Measurements from ENCODE around the gene DENND1A. TPM values are rescaled to one million over a fixed set of nuclear protein-coding genes. Genes with fewer than 3 reads are reported as not detected.

DENND1A gene
- polyA plus RNA-seq, 2 of the 4 experiments (the other 2 are of a cell fraction) = 15.1 to 21.9 TPM

DNA sequence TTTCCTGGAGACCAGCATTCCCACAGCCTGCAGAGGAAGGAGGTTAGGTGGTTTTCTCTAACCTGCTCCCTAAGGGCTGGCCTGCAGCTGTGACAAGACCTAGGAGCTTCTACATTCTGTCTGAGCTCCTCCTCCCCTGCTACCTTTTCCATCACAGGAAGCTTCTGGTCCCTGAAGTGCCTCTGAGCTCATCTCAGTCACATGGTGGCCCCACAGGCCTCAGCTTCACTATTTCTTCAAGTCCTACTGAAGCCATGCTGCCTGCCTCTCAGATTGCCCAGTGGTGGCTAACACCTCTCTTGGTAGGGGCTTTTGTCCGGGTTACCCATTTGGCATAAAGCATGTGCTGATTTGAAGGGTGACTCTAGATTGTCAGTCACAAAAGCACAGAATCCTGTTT is 314.5 kb downstream of the DENND1A start:
- whole genome bisulfite sequencing (ENCODE audit: missing lambda C conversion rate) = 92% methylated on average over 1 of the region's 1 CpG
- TF ChIP-seq HOXB5 (CRISPR knock-in tag; IDR thresholded peaks at IDR 0.05) (no peak), ZC3H11A (IDR thresholded peaks at IDR 0.05) (no peak)
- H3K9me3 ChIP-seq = no peaks in the 10 kb centered on the region
- H3K4me2 ChIP-seq = no peak overlapping the region
- ChIA-PET POLR2A (no interaction called here), CTCF (interaction anchor here (1.2 to 2.3 kb wide), 3 partner anchors 12 to 424 kb away, joined by 3 to 5 read pairs (median 5); no protein-coding TSS in a partner anchor)
- no peak overlapping the region for H3K27ac ChIP-seq
- H3K4me3 ChIP-seq = no peak overlapping the region
- H3K4me1 ChIP-seq = peaks cover 3% of the 10 kb centered on the region
- DNase-seq (ENCODE audit: low read depth in 1 of 2, low spot score in 1 of 2) (no peak), ATAC-seq (no peak), FAIRE-seq (no peak)

DNA sequence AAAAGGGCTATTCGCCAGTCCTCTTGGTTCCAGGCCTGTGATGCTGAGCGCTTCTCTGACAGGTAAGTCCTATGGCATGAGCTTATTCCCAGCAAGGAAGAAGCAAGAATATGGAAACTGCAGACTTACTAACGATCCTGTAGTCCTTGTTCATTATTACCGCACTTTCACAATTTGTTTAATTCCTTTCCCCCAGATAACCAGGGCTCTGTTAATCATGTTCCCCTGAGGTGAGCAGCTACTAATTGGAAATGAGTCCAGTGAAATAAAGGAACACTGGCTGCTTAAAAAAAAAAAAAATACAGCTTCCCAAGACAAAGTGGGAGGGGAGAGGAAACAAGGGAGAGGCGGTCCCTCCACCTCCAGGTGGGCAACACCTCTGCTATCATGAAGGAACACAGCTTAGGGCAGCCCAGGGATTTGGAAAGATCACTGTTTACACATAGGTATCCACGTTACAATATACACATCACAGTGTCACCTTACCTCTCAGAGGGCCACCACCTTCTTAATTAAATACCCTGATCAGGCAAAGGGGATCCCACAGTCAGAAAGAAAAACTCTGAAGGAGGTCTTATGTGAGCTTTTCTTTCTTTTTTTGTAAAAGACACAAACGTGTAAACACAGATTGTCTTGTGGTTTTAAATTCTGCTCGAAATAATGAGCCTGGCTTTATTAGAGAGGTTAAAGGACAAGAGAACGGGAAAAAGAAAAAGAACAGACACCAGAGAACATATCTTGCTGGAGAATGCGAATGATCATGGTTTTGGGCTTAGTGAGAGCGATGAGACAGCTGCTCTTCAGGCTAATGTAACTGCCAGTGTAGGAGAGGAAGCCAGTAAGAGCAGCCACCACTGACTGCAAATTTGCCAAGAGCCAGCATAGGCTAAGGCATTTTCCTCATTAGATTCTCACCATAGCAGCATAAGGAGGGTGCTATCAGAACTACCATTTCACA is 315.3 kb downstream of the DENND1A start:
- Histone ChIP-seq H3K27ac (no peak overlapping the region), H3K9me3 (no peaks in the 10 kb centered on the region), H3K4me2 (no peak overlapping the region), H3K4me3 (no peak overlapping the region), H3K4me1 (no peaks in the 10 kb centered on the region)
- CTCF ChIA-PET = interaction anchor here (0.6 to 2.3 kb wide), 5 partner anchors 11 to 426 kb away, joined by 3 to 5 read pairs (median 3); no protein-coding TSS in a partner anchor
- WGBS (ENCODE audit: missing lambda C conversion rate) = 91% methylated on average over 11 of the region's 11 CpGs
- TF ChIP-seq, protein P1, sequence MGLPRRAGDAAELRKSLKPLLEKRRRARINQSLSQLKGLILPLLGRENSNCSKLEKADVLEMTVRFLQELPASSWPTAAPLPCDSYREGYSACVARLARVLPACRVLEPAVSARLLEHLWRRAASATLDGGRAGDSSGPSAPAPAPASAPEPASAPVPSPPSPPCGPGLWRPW (IDR thresholded peaks at IDR 0.05) = no peak
- no peak for TF ChIP-seq TP53 (CRISPR knock-in tag; IDR thresholded peaks at IDR 0.05)
- no peak for TF ChIP-seq HOXA7 (CRISPR knock-in tag; IDR thresholded peaks at IDR 0.05)
- TF ChIP-seq, protein P2, sequence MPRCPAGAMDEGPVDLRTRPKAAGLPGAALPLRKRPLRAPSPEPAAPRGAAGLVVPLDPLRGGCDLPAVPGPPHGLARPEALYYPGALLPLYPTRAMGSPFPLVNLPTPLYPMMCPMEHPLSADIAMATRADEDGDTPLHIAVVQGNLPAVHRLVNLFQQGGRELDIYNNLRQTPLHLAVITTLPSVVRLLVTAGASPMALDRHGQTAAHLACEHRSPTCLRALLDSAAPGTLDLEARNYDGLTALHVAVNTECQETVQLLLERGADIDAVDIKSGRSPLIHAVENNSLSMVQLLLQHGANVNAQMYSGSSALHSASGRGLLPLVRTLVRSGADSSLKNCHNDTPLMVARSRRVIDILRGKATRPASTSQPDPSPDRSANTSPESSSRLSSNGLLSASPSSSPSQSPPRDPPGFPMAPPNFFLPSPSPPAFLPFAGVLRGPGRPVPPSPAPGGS (IDR thresholded peaks at IDR 0.05) = no peak
- TF ChIP-seq, protein P3, sequence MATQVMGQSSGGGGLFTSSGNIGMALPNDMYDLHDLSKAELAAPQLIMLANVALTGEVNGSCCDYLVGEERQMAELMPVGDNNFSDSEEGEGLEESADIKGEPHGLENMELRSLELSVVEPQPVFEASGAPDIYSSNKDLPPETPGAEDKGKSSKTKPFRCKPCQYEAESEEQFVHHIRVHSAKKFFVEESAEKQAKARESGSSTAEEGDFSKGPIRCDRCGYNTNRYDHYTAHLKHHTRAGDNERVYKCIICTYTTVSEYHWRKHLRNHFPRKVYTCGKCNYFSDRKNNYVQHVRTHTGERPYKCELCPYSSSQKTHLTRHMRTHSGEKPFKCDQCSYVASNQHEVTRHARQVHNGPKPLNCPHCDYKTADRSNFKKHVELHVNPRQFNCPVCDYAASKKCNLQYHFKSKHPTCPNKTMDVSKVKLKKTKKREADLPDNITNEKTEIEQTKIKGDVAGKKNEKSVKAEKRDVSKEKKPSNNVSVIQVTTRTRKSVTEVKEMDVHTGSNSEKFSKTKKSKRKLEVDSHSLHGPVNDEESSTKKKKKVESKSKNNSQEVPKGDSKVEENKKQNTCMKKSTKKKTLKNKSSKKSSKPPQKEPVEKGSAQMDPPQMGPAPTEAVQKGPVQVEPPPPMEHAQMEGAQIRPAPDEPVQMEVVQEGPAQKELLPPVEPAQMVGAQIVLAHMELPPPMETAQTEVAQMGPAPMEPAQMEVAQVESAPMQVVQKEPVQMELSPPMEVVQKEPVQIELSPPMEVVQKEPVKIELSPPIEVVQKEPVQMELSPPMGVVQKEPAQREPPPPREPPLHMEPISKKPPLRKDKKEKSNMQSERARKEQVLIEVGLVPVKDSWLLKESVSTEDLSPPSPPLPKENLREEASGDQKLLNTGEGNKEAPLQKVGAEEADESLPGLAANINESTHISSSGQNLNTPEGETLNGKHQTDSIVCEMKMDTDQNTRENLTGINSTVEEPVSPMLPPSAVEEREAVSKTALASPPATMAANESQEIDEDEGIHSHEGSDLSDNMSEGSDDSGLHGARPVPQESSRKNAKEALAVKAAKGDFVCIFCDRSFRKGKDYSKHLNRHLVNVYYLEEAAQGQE (IDR thresholded peaks at IDR 0.05) = no peak
- no peak for TF ChIP-seq SMC3 (IDR thresholded peaks at IDR 0.05)
- TF ChIP-seq KDM5A (IDR thresholded peaks at IDR 0.05) = no peak
- TF ChIP-seq JUNB (IDR thresholded peaks at IDR 0.05) = no peak
- TF ChIP-seq HEYL (CRISPR knock-in tag; IDR thresholded peaks at IDR 0.05) = no peak
- TF ChIP-seq PHF8 (IDR thresholded peaks at IDR 0.05; ENCODE audit: borderline replicate concordance, low read depth) = no peak
- no peak for TF ChIP-seq RFX5 (IDR thresholded peaks at IDR 0.05)
- TF ChIP-seq, protein P4, sequence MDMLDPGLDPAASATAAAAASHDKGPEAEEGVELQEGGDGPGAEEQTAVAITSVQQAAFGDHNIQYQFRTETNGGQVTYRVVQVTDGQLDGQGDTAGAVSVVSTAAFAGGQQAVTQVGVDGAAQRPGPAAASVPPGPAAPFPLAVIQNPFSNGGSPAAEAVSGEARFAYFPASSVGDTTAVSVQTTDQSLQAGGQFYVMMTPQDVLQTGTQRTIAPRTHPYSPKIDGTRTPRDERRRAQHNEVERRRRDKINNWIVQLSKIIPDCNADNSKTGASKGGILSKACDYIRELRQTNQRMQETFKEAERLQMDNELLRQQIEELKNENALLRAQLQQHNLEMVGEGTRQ (IDR thresholded peaks at IDR 0.05) = no peak
- TF ChIP-seq EP300 (IDR thresholded peaks at IDR 0.05) = no peak
- TF ChIP-seq, protein P5, sequence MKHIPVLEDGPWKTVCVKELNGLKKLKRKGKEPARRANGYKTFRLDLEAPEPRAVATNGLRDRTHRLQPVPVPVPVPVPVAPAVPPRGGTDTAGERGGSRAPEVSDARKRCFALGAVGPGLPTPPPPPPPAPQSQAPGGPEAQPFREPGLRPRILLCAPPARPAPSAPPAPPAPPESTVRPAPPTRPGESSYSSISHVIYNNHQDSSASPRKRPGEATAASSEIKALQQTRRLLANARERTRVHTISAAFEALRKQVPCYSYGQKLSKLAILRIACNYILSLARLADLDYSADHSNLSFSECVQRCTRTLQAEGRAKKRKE (CRISPR knock-in tag; IDR thresholded peaks at IDR 0.05; ENCODE audit: low read depth) = no peak
- no peak for DNase-seq (ENCODE audit: low read depth in 1 of 2, low spot score in 1 of 2)
- no peak for FAIRE-seq
- POLR2A ChIA-PET = no interaction called here
- no peak for ATAC-seq
